K562 (cell line): ENCODE data around the gene CXCL17. TPM values are rescaled to one million over a fixed set of nuclear protein-coding genes. Genes with fewer than 3 reads are reported as not detected.

Experiments used
- ATAC-seq: fragments of 200-7000 bp; cut with Tn5 transposase; 3 replicates; pipeline ENCODE4 v1.9.1; 2020; ENCODE audit warnings: moderate library complexity
- BruUV-seq: library from RNA; stranded (reverse); fragments of 400-500 nt; replicated peaks from 2 replicates; lab custom pipeline; 2021; lab: Mats Ljungman, UMichigan
- CTCF ChIA-PET: fragments of 300-600 bp; formaldehyde crosslinking; extraction: SDS; loops from one replicate; lab custom pipeline; 2021; ENCODE audit warnings: low intra/inter-chr PET ratio; lab: Yijun Ruan, JAX
- POLR2A ChIA-PET: fragments of 300-600, 350-650 bp; sonication (Branson Sonifier 250); formaldehyde crosslinking; extraction: SDS; loops from one replicate; lab custom pipeline; 2021; ENCODE audit warnings: antibody characterized with exemption, inconsistent platforms; lab: Yijun Ruan, JAX
- DNase-seq, 4 experiments: peaks; one replicate each; pipeline versions ENCODE4 v3.0.0 to v3.0.0-alpha.2; 2011 to 2018; ENCODE audit warnings: low spot score in 3 of 4, mixed read lengths in 3 of 4; ENCODE audit errors: extremely low read depth in 1 of 4
- FAIRE-seq: peaks from 2 replicates; lab custom pipeline; 2011; peaks lifted over from hg19 to GRCh38; lab: Jason Lieb, UNC
- H2AFZ ChIP-seq: 2 replicates; pipeline ENCODE4 v1.6.0; 2011; ENCODE audit warnings: low read depth, low read length, control low read depth, inconsistent platforms
- H3K27ac ChIP-seq: fragments of 200-600 bp; 3 replicates; pipeline ENCODE4 v1.8.0; 2011; ENCODE audit warnings: low read depth, mild to moderate bottlenecking, control low read depth, inconsistent platforms, low read length, moderate library complexity, mixed read lengths; ENCODE audit errors: extremely low read depth
- H3K27me3 ChIP-seq, 2 experiments: fragments of 300-600 bp in 1 of 2; 2 replicates in 1 of 2; 3 replicates in 1 of 2; pipeline versions ENCODE4 v1.6.0 to v1.8.0; 2011; ENCODE audit warnings: inconsistent platforms in 2 of 2, low read length in 2 of 2, mild to moderate bottlenecking in 1 of 2, mixed read lengths in 1 of 2, moderate library complexity in 1 of 2; ENCODE audit not compliant: control insufficient read depth in 2 of 2, insufficient read depth in 2 of 2
- H3K36me3 ChIP-seq: fragments of 300-600 bp; 3 replicates; pipeline ENCODE4 v1.8.0; 2011; ENCODE audit warnings: mild to moderate bottlenecking, low read length, inconsistent platforms; ENCODE audit not compliant: control insufficient read depth, insufficient read depth
- H3K4me1 ChIP-seq, 2 experiments: fragments of 200-600 bp in 1 of 2; replicated peaks in 1 of 2; 2 replicates in 1 of 2; 3 replicates in 1 of 2; pipeline versions ENCODE4 v1.5.1 to v1.8.0; 2011; ENCODE audit warnings: inconsistent platforms in 2 of 2, low read length in 2 of 2, mild to moderate bottlenecking in 1 of 2, mixed read lengths in 1 of 2, moderate library complexity in 1 of 2; ENCODE audit not compliant: control insufficient read depth in 2 of 2, insufficient read depth in 2 of 2
- H3K4me2 ChIP-seq: 2 replicates; pipeline ENCODE4 v1.6.1; 2011; ENCODE audit warnings: low read length, control low read depth, inconsistent platforms, mixed read lengths; ENCODE audit not compliant: insufficient read depth
- H3K4me3 ChIP-seq: fragments of 200-600 bp; sonication (generic), shearing (Covaris generic); 2 replicates; pipeline ENCODE4 v1.5.1; 2016; ENCODE audit warnings: control low read depth, inconsistent platforms
- H3K79me2 ChIP-seq: fragments of 200-600 bp; 3 replicates; pipeline ENCODE4 v1.8.0; 2011; ENCODE audit warnings: low read length, inconsistent platforms; ENCODE audit not compliant: control insufficient read depth, insufficient read depth
- H3K9ac ChIP-seq, 2 experiments: 2 replicates each; pipeline versions ENCODE4 v1.6.0 to v1.6.1; 2011; ENCODE audit warnings: low read depth in 2 of 2, low read length in 2 of 2, control low read depth in 1 of 2, inconsistent platforms in 1 of 2, mild to moderate bottlenecking in 1 of 2, mixed read lengths in 1 of 2; ENCODE audit not compliant: insufficient read depth in 1 of 2
- H3K9me1 ChIP-seq: one replicate; pipeline ENCODE4 v1.6.0; 2011; ENCODE audit warnings: inconsistent platforms, mild to moderate bottlenecking, low read length, moderate library complexity; ENCODE audit not compliant: control insufficient read depth, insufficient read depth
- H3K9me3 ChIP-seq: replicated peaks from 2 replicates; pipeline ENCODE4 v1.5.1; 2011; ENCODE audit warnings: low read depth, low read length, inconsistent platforms; ENCODE audit not compliant: control insufficient read depth, insufficient read depth
- H4K20me1 ChIP-seq: replicated peaks from 2 replicates; pipeline ENCODE4 v1.6.1; 2011; ENCODE audit warnings: low read length, inconsistent platforms, mixed read lengths; ENCODE audit not compliant: control insufficient read depth, insufficient read depth
- HMGN3 ChIP-seq: IDR thresholded peaks from 2 replicates; pipeline ENCODE4 v1.6.1; 2011; ENCODE audit warnings: borderline replicate concordance, low read depth, mild to moderate bottlenecking, mixed read lengths, low read length; ENCODE audit not compliant: insufficient read length; ENCODE audit errors: extremely low read depth
- MAFF ChIP-seq: IDR thresholded peaks from 2 replicates; pipeline ENCODE4 v1.6.1; 2012; ENCODE audit warnings: low read length, improper control_type of control experiment
- NFE2 ChIP-seq: IDR thresholded peaks from 2 replicates; pipeline ENCODE4 v1.6.1; 2014; ENCODE audit warnings: antibody characterized with exemption, low read depth
- NFE2L1 ChIP-seq: fragments of 450-650 bp; IDR thresholded peaks from 2 replicates; pipeline ENCODE4 v1.6.1; 2016; ENCODE audit warnings: missing genetic modification characterization, low read depth, mild to moderate bottlenecking, missing compliant biosample characterization, moderate library complexity, borderline replicate concordance
- NUFIP1 ChIP-seq: fragments of 450-650 bp; IDR thresholded peaks from 2 replicates; pipeline ENCODE4 v1.6.1; 2018; ENCODE audit not compliant: partially characterized antibody
- PML ChIP-seq: IDR thresholded peaks from 2 replicates; pipeline ENCODE4 v1.6.1; 2012; ENCODE audit warnings: low read length, inconsistent platforms
- POLR2G ChIP-seq: fragments of 200-400 bp; formaldehyde crosslinking; IDR thresholded peaks from 2 replicates; pipeline ENCODE4 v1.6.1; 2017; ENCODE audit warnings: low read depth, mild to moderate bottlenecking, antibody characterized with exemption, low read length, moderate library complexity
- PURB ChIP-seq: sonication (generic); formaldehyde crosslinking; IDR thresholded peaks from 2 replicates; pipeline ENCODE4 v1.9.0; 2021; ENCODE audit warnings: low read depth, mild to moderate bottlenecking, missing genetic modification reagents
- SREBF1 ChIP-seq: fragments of 150-350 bp; IDR thresholded peaks from 2 replicates; pipeline ENCODE4 v1.6.1; 2014; ENCODE audit warnings: antibody characterized with exemption, low read depth, low read length, borderline replicate concordance
- TCF15 ChIP-seq: fragments of 250-450 bp; sonication (Bioruptor Pico); IDR thresholded peaks from 2 replicates; pipeline ENCODE4 v1.8.0; 2022; ENCODE audit warnings: moderate library complexity, mild to moderate bottlenecking, inconsistent platforms
- ZFP36 ChIP-seq: fragments of 150-350 bp; IDR thresholded peaks from 2 replicates; pipeline ENCODE4 v1.6.1; 2018; ENCODE audit warnings: low read length, low read depth; ENCODE audit not compliant: partially characterized antibody
- ZNF143 ChIP-seq: sonication (generic); formaldehyde crosslinking; IDR thresholded peaks from 2 replicates; pipeline ENCODE4 v1.9.0; 2022; ENCODE audit warnings: mild to moderate bottlenecking, missing genetic modification reagents
- WGBS: fragments of 100-300 bp; shearing (Covaris generic); methylation state at CpG from one replicate; pipeline ENCODE4 v1.1.6; 2016; ENCODE audit warnings: low coverage, mixed read lengths; ENCODE audit not compliant: insufficient coverage; ENCODE audit errors: missing lambda C conversion rate; 5-methylcytosine and 5-hydroxymethylcytosine counted together
- in situ Hi-C: fragments of 300-500 bp; cut with MboI; formaldehyde crosslinking; loops from 4 replicates; pipeline ENCODE4 v1.15.0; 2018; ENCODE audit warnings: inconsistent platforms, mixed read lengths
- intact Hi-C: fragments of 100-400 bp; cut with micrococcal nuclease; formaldehyde crosslinking; loops from 2 replicates; pipeline ENCODE4 v1.14.2; 2022
- polyA plus RNA-seq, 8 experiments: library from polyadenylated mRNA; depleted of rRNA in 4 of 8; stranded (reverse) in 5 of 8; unstranded in 3 of 8; fragments of >200 nt; fragmentation: Nextera tagmentation in 2 of 8; fragmentation: Illumina TruSeq in 1 of 8; extraction: Ambion mirVana in 2 of 8; extraction: Trizol in 1 of 8; gene quantifications; 2 replicates each; pipeline versions ENCODE4 v1.2.1 to v1.2.3, GENCODE V29; 2011 to 2014; ENCODE audit warnings: inconsistent platforms in 1 of 8, missing spikeins in 1 of 8
- total RNA-seq, 7 experiments: library from RNA; depleted of rRNA in 6 of 7; stranded (reverse); fragments of >200 nt in 6 of 7; fragmentation: Illumina TruSeq in 2 of 7; extraction: Trizol in 2 of 7; gene quantifications; 2 replicates each; pipeline versions ENCODE4 v1.2.1 to v1.2.3, GENCODE V29; 2011 to 2021; ENCODE audit warnings: low replicate concordance in 1 of 7

Gene CXCL17
- total and polyA plus RNA-seq, 9 of the 15 experiments (the other 6 are each of a cell fraction or from before 2014, with no cell fraction given), result 0.10 to 0.15 TPM; not detected in 7

- intact Hi-C loops, result no loop called here
Measured at GRCh38 chr19:42407085-42407815, 35.5 kb downstream of the CXCL17 start.

GRCh38 chr19:42406111-42406510, 36.6 kb downstream of the CXCL17 start:
- H2AFZ ChIP-seq, result no peak overlapping the region
- no peak for TF ChIP-seq NFE2L1 (tag)
- TF ChIP-seq PURB (CRISPR knock-in tag), result no peak
- no peak for TF ChIP-seq NFE2
- TF ChIP-seq TCF15 (CRISPR knock-in tag), result no peak
- TF ChIP-seq HMGN3, result no peak
- TF ChIP-seq ZFP36, result no peak
- no peak for TF ChIP-seq MAFF
- no peak for TF ChIP-seq ZNF143 (CRISPR knock-in tag)
- TF ChIP-seq PML, result no peak
- no peak for TF ChIP-seq SREBF1
- TF ChIP-seq, all 486 proteins: peak for 0
- Histone ChIP-seq H3K9me1 (peaks cover 2% of the 10 kb centered on the region), H3K9me3 (no peaks in the 10 kb centered on the region), H3K4me2 (no peak overlapping the region), H3K4me1 (peaks cover 0 to 48% of the 10 kb centered on the region in 2 experiments; a peak in 2 of 5 replicates), H3K36me3 (no peaks in the 10 kb centered on the region), H3K9ac (no peak overlapping the region; a peak in 1 of 4 replicates), H3K79me2 (no peaks in the 10 kb centered on the region), H4K20me1 (peaks cover 27% of the 10 kb centered on the region), H3K27ac (no peak overlapping the region), H3K4me3 (no peak overlapping the region), H3K27me3 (peaks cover 0 to 9% of the 10 kb centered on the region in 2 experiments; a peak in 3 of 5 replicates)
- CTCF ChIA-PET, result no interaction called here
- no TSS peak for BruUV-seq
- in situ Hi-C loops (no loop called here), intact Hi-C loops (no loop called here)
- ATAC-seq (no peak), FAIRE-seq (no peak), DNase-seq (no peak)
- WGBS, result 19% methylated on average over 10 of the region's 11 CpGs
- POLR2A ChIA-PET, result interaction anchor here (0.6 to 1.4 kb wide), 2 partner anchors 14 to 15 kb away, joined by 3 to 9 read pairs; no protein-coding TSS in a partner anchor

More at GRCh38 chr19:42407085-42407815, 35.5 kb downstream of the CXCL17 start:
- H3K27ac ChIP-seq, result no peak overlapping the region
- H3K27me3 ChIP-seq, result peaks cover 0 to 8% of the 10 kb centered on the region in 2 experiments; a peak in 3 of 5 replicates
- H3K4me3 ChIP-seq, result no peak overlapping the region
- ChIA-PET CTCF (no interaction called here), POLR2A (interaction anchor here (0.6 to 1.4 kb wide), 4 partner anchors 11 to 288 kb away, joined by 3 to 13 read pairs (median 6); no protein-coding TSS in a partner anchor)
- no peak for DNase-seq
- H3K9ac ChIP-seq, result peak overlapping the region in 1 of 2 experiments; percentile 19; a peak in 2 of 4 replicates
- peaks cover 36% of the 10 kb centered on the region for H4K20me1 ChIP-seq
- peaks cover 0 to 43% of the 10 kb centered on the region in 2 experiments; a peak in 2 of 5 replicates for H3K4me1 ChIP-seq
- H3K9me1 ChIP-seq, result no peaks in the 10 kb centered on the region
- H3K4me2 ChIP-seq, result no peak overlapping the region
- 32% methylated on average over 25 of the region's 30 CpGs for WGBS
- FAIRE-seq, result no peak
- H2AFZ ChIP-seq, result no peak overlapping the region
- ATAC-seq, result no peak; the same call in 2 of the 3 replicates
- no TSS peak for BruUV-seq
- no peaks in the 10 kb centered on the region for H3K9me3 ChIP-seq
- in situ Hi-C loops, result no loop called here
- no peaks in the 10 kb centered on the region for H3K79me2 ChIP-seq
- no peaks in the 10 kb centered on the region for H3K36me3 ChIP-seq
- TF ChIP-seq POLR2G, result 0 out of 2 replicates have a peak, but pooled peaks have one; percentile 19
- no peak for TF ChIP-seq NUFIP1
